ACHN (cell line): ENCODE measurements around the gene SLC24A2.
A peak's percentile ranks its signal among the peaks of the same experiment; 100 is the strongest.

ENCODE experiments used
- DNase-seq: peaks from one replicate; pipeline ENCODE4 v3.0.0-alpha.2; 2015
- in situ Hi-C: cut with HindIII; loops from 2 replicates; pipeline ENCODE4 v1.10.0; 2017; ENCODE audit warnings: low sequenced_read_pairs, low pct_ligation_motif_present, low pct_unique_long_range_greater_than_20kb

SLC24A2 gene

GRCh38 chr9:19770973-19771372, 17.9 kb downstream of the SLC24A2 start:
- DNase-seq = no peak
- in situ Hi-C loops = no loop called here

- in situ Hi-C loops = no loop called here
These were observed 19.6 kb downstream of the SLC24A2 start for GRCh38 chr9:19769213-19769612.

GRCh38 chr9:19768798-19769197, 20.0 kb downstream of the SLC24A2 start:
- DNase-seq = no peak
- in situ Hi-C loops = no loop called here

More at GRCh38 chr9:19769213-19769612, 19.6 kb downstream of the SLC24A2 start:
- peak; percentile 12 for DNase-seq

- in situ Hi-C loops = no loop called here
- no peak for DNase-seq
These were observed 29.8 kb downstream of the SLC24A2 start for GRCh38 chr9:19759066-19759465.

- DNase-seq = no peak
These were observed 31.1 kb downstream of the SLC24A2 start for GRCh38 chr9:19757745-19758144.

GRCh38 chr9:19754921-19755320, 33.9 kb downstream of the SLC24A2 start:
- in situ Hi-C loops = no loop called here
- DNase-seq = no peak

More at GRCh38 chr9:19757745-19758144, 31.1 kb downstream of the SLC24A2 start:
- in situ Hi-C loops = no loop called here

GRCh38 chr9:19748278-19749126, 40.3 kb downstream of the SLC24A2 start:
- peak; percentile 63 for DNase-seq
- in situ Hi-C loops = no loop called here

GRCh38 chr9:19746223-19746622, 42.6 kb downstream of the SLC24A2 start:
- in situ Hi-C loops = no loop called here
- no peak for DNase-seq

GRCh38 chr9:19741178-19741577, 47.7 kb downstream of the SLC24A2 start:
- DNase-seq = no peak
- in situ Hi-C loops = no loop called here
